Loucy (cell line): Measurements from ENCODE around the gene VPS35L.

ENCODE experiments used
- H2AFZ ChIP-seq: fragments of 200-600 bp; sonication (generic); 2 replicates; pipeline ENCODE4 v1.6.0; 2016; ENCODE audit warnings: antibody characterized with exemption, mild to moderate bottlenecking, low read length, moderate library complexity
- H3F3A ChIP-seq: fragments of 200-600 bp; 2 replicates; pipeline ENCODE4 v1.6.0; 2016; ENCODE audit warnings: antibody characterized with exemption, low read depth, mild to moderate bottlenecking
- H3K27me3 ChIP-seq: fragments of 200-600 bp; sonication (generic); 2 replicates; pipeline ENCODE4 v1.6.1; 2014; ENCODE audit warnings: low read length, mild to moderate bottlenecking; ENCODE audit not compliant: insufficient read depth, poor library complexity, severe bottlenecking
- H3K36me3 ChIP-seq: fragments of 200-600 bp; sonication (generic); 2 replicates; pipeline ENCODE4 v1.6.1; 2016; ENCODE audit warnings: low read length; ENCODE audit not compliant: insufficient read depth
- H3K4me1 ChIP-seq: fragments of 200-600 bp; sonication (generic); 2 replicates; pipeline ENCODE4 v1.5.1; 2014; ENCODE audit warnings: low read length, mild to moderate bottlenecking; ENCODE audit not compliant: insufficient read depth, poor library complexity, severe bottlenecking
- H3K4me2 ChIP-seq: fragments of 200-600 bp; sonication (generic); 2 replicates; pipeline ENCODE4 v1.6.0; 2014; ENCODE audit warnings: antibody characterized with exemption, low read length, low read depth, mild to moderate bottlenecking; ENCODE audit not compliant: poor library complexity, severe bottlenecking
- H3K4me3 ChIP-seq: fragments of 200-600 bp; sonication (generic); 2 replicates; pipeline ENCODE4 v1.5.1; 2014; ENCODE audit warnings: low read length, mild to moderate bottlenecking, mixed read lengths; ENCODE audit not compliant: poor library complexity, severe bottlenecking
- H3K79me2 ChIP-seq: fragments of 200-600 bp; sonication (generic); 2 replicates; pipeline ENCODE4 v1.6.1; 2014; ENCODE audit warnings: low read length; ENCODE audit not compliant: insufficient read depth
- H3K9ac ChIP-seq: fragments of 200-600 bp; sonication (generic); 2 replicates; pipeline ENCODE4 v1.6.0; 2014; ENCODE audit warnings: mild to moderate bottlenecking, low read depth, low read length, moderate library complexity; ENCODE audit not compliant: poor library complexity, severe bottlenecking
- H3K9me2 ChIP-seq: fragments of 200-600 bp; sonication (generic); replicated peaks from 2 replicates; pipeline ENCODE4 v1.6.1; 2016; ENCODE audit warnings: low read depth, low read length, mixed read lengths
- H3K9me3 ChIP-seq: fragments of 200-600 bp; sonication (generic); 2 replicates; pipeline ENCODE4 v1.6.1; 2014; ENCODE audit warnings: mild to moderate bottlenecking, antibody characterized with exemption, low read length, low read depth; ENCODE audit not compliant: insufficient read depth
- H4K20me1 ChIP-seq: fragments of 200-600 bp; sonication (generic); 2 replicates; pipeline ENCODE4 v1.6.0; 2014; ENCODE audit warnings: antibody characterized with exemption, low read length, mild to moderate bottlenecking; ENCODE audit not compliant: insufficient read depth, poor library complexity, severe bottlenecking
- CTCF ChIP-seq: fragments of 200-600 bp; sonication (generic); conservative IDR thresholded peaks from 2 replicates; pipeline ENCODE4 v1.5.1; 2014; ENCODE audit warnings: mild to moderate bottlenecking, antibody characterized with exemption, low read length
- EZH2phosphoT487 ChIP-seq: fragments of 200-600 bp; IDR thresholded peaks from 2 replicates; pipeline ENCODE4 v1.6.1; 2018; ENCODE audit warnings: antibody characterized with exemption, mild to moderate bottlenecking, moderate library complexity, borderline replicate concordance

Gene VPS35L

GRCh38 chr16:19680881-19681340 lies 125.4 kb downstream of the VPS35L start:
- Histone ChIP-seq H3K79me2 (no peaks in the 10 kb centered on the region), H3K4me1 (no peaks in the 10 kb centered on the region), H3K36me3 (peaks cover 3% of the 10 kb centered on the region; the same call in 1 of the 2 replicates), H3K9me2 (no peaks in the 10 kb centered on the region), H3K27me3 (no peaks in the 10 kb centered on the region), H3K9ac (no peak overlapping the region), H2AFZ (no peak overlapping the region), H3K4me2 (no peak overlapping the region), H3K4me3 (no peak overlapping the region), H4K20me1 (no peaks in the 10 kb centered on the region), H3F3A (no peaks in the 10 kb centered on the region), H3K9me3 (no peaks in the 10 kb centered on the region)
- TF ChIP-seq EZH2phosphoT487, result no peak
- no peak; the same call in 1 of the 2 replicates for TF ChIP-seq CTCF

- Histone ChIP-seq H3K79me2 (no peaks in the 10 kb centered on the region), H4K20me1 (no peaks in the 10 kb centered on the region), H3K9me2 (no peaks in the 10 kb centered on the region), H2AFZ (no peak overlapping the region), H3K36me3 (peaks cover 3% of the 10 kb centered on the region; the same call in 1 of the 2 replicates), H3K9me3 (no peaks in the 10 kb centered on the region), H3K9ac (no peak overlapping the region), H3F3A (no peaks in the 10 kb centered on the region), H3K27me3 (no peaks in the 10 kb centered on the region), H3K4me2 (no peak overlapping the region), H3K4me3 (no peak overlapping the region), H3K4me1 (no peaks in the 10 kb centered on the region)
- TF ChIP-seq EZH2phosphoT487, result no peak
- TF ChIP-seq CTCF, result no peak
Observed at GRCh38 chr16:19681637-19682036, 126.1 kb downstream of the VPS35L start.

GRCh38 chr16:19683453-19684236 lies 128.1 kb downstream of the VPS35L start:
- H3K4me2 ChIP-seq, result no peak overlapping the region
- no peaks in the 10 kb centered on the region for H3K4me1 ChIP-seq
- H3K79me2 ChIP-seq, result no peaks in the 10 kb centered on the region
- no peak overlapping the region for H3K9ac ChIP-seq
- H3K36me3 ChIP-seq, result peaks cover 3% of the 10 kb centered on the region; the same call in 1 of the 2 replicates
- no peaks in the 10 kb centered on the region for H3K9me2 ChIP-seq
- H3F3A ChIP-seq, result no peaks in the 10 kb centered on the region
- TF ChIP-seq CTCF (no peak), EZH2phosphoT487 (no peak)
- H2AFZ ChIP-seq, result no peak overlapping the region
- H3K9me3 ChIP-seq, result no peaks in the 10 kb centered on the region
- no peaks in the 10 kb centered on the region for H3K27me3 ChIP-seq
- no peak overlapping the region for H3K4me3 ChIP-seq
- no peaks in the 10 kb centered on the region for H4K20me1 ChIP-seq
